ENCODE results near the gene MAPK8IP2.

Gene MAPK8IP2

GRCh38 chr22:50660306-50660705 lies 59.7 kb downstream of the MAPK8IP2 start:
- DNase-seq (ENCODE audit: insufficient read length) (no peak), FAIRE-seq (no peak)
- TF ChIP-seq POLR2A (IDR thresholded peaks at IDR 0.05; ENCODE audit: low read depth, low read length): no peak
- no peak for TF ChIP-seq POLR2AphosphoS5 (IDR thresholded peaks at IDR 0.05; ENCODE audit: low read depth, low read length)
- TF ChIP-seq TAF1 (IDR thresholded peaks at IDR 0.05; ENCODE audit: borderline replicate concordance, low read depth, low read length): no peak
